HepG2 (cell line): ENCODE measurements around the gene DPEP3. TPM values are rescaled to one million over a fixed set of nuclear protein-coding genes. Genes with fewer than 3 reads are reported as not detected.

Source experiments
- ATAC-seq: fragments of 200-7000 bp; cut with Tn5 transposase; 3 replicates; pipeline ENCODE4 v1.9.1; 2020; ENCODE audit warnings: mild to moderate bottlenecking, moderate library complexity
- BruUV-seq: library from RNA; stranded (reverse); fragments of 400-500 nt; replicated peaks from 2 replicates; lab custom pipeline; 2021; lab: Mats Ljungman, UMichigan
- CTCF ChIA-PET: fragments of 300-600 bp; formaldehyde crosslinking; extraction: SDS; loops from one replicate; lab custom pipeline; 2021; ENCODE audit warnings: low total read pairs, inconsistent platforms, low intra/inter-chr PET ratio; lab: Yijun Ruan, JAX
- POLR2A ChIA-PET: fragments of 350-600 bp; sonication (Branson Sonifier 250); formaldehyde crosslinking; loops from one replicate; lab custom pipeline; 2020; ENCODE audit warnings: antibody characterized with exemption, inconsistent platforms; lab: Yijun Ruan, JAX
- DNase-seq: peaks from one replicate; pipeline ENCODE4 v3.0.0-alpha.2; 2015; ENCODE audit warnings: low spot score
- FAIRE-seq: peaks from 3 replicates; lab custom pipeline; 2011; peaks lifted over from hg19 to GRCh38; lab: Jason Lieb, UNC
- H2AFZ ChIP-seq: one replicate; pipeline ENCODE4 v1.6.1; 2011; ENCODE audit warnings: low read length, inconsistent platforms
- H3K27ac ChIP-seq: fragments of 300-600 bp; 3 replicates; pipeline ENCODE4 v1.8.0; 2011; ENCODE audit warnings: mixed run types, mild to moderate bottlenecking, mixed read lengths, low read length, inconsistent platforms; ENCODE audit not compliant: insufficient read depth; ENCODE audit errors: extremely low read length
- H3K27me3 ChIP-seq, 2 experiments: fragments of 200-600 bp in 1 of 2; 2 replicates in 1 of 2; 3 replicates in 1 of 2; pipeline versions ENCODE4 v1.6.0 to v1.8.0; 2011; ENCODE audit warnings: low read length in 2 of 2, mild to moderate bottlenecking in 2 of 2, moderate library complexity in 2 of 2, inconsistent platforms in 1 of 2; ENCODE audit not compliant: insufficient read depth in 2 of 2, control insufficient read depth in 1 of 2
- H3K36me3 ChIP-seq, 2 experiments: fragments of 200-600 bp in 1 of 2; replicated peaks in 1 of 2; 2 replicates in 1 of 2; 3 replicates in 1 of 2; pipeline versions ENCODE4 v1.5.1 to v1.8.0; 2011; ENCODE audit warnings: low read length in 2 of 2, inconsistent platforms in 1 of 2; ENCODE audit not compliant: insufficient read depth in 2 of 2, control insufficient read depth in 1 of 2
- H3K4me1 ChIP-seq: 2 replicates; pipeline ENCODE4 v1.5.1; 2012; ENCODE audit warnings: low read length, inconsistent platforms; ENCODE audit not compliant: insufficient read depth
- H3K4me2 ChIP-seq: 2 replicates; pipeline ENCODE4 v1.6.0; 2011; ENCODE audit warnings: low read depth, low read length, inconsistent platforms
- H3K4me3 ChIP-seq, 3 experiments: fragments of 200-600 bp in 1 of 3; sonication (generic), shearing (Covaris generic) in 1 of 3; replicated peaks in 1 of 3; 2 replicates each; pipeline ENCODE4 v1.5.1; 2011 to 2016; ENCODE audit warnings: low read length in 3 of 3, inconsistent platforms in 2 of 3, low read depth in 2 of 3, mild to moderate bottlenecking in 2 of 3, control low read depth in 1 of 3, mixed read lengths in 1 of 3; ENCODE audit not compliant: insufficient read depth in 1 of 3
- H3K79me2 ChIP-seq: one replicate; pipeline ENCODE4 v1.6.1; 2011; ENCODE audit warnings: low read length, inconsistent platforms; ENCODE audit not compliant: insufficient read depth
- H3K9ac ChIP-seq: 2 replicates; pipeline ENCODE4 v1.6.0; 2011; ENCODE audit warnings: mild to moderate bottlenecking, low read depth, low read length, inconsistent platforms; ENCODE audit not compliant: insufficient read depth
- H3K9me3 ChIP-seq: 2 replicates; pipeline ENCODE4 v1.5.1; 2012; ENCODE audit warnings: mild to moderate bottlenecking, low read length
- H4K20me1 ChIP-seq: 2 replicates; pipeline ENCODE4 v1.6.0; 2011; ENCODE audit warnings: inconsistent platforms, mild to moderate bottlenecking, low read length, moderate library complexity; ENCODE audit not compliant: insufficient read depth
- FOSL1 ChIP-seq: sonication (generic); formaldehyde crosslinking; IDR thresholded peaks from 2 replicates; pipeline ENCODE4 v1.9.0; 2021; ENCODE audit warnings: missing genetic modification reagents, borderline replicate concordance
- MLX ChIP-seq: IDR thresholded peaks from 2 replicates; pipeline ENCODE4 v1.6.1; 2016
- ZBTB40 ChIP-seq, 2 experiments: fragments of 450-650 bp in 1 of 2; sonication (generic) in 1 of 2; formaldehyde crosslinking in 1 of 2; IDR thresholded peaks; 2 replicates each; pipeline versions ENCODE4 v1.6.1 to v1.8.0; 2016 to 2022; ENCODE audit warnings: antibody characterized with exemption in 1 of 2, mild to moderate bottlenecking in 1 of 2, missing genetic modification reagents in 1 of 2
- ZNF333 ChIP-seq: sonication (generic); formaldehyde crosslinking; IDR thresholded peaks from 2 replicates; pipeline ENCODE4 v1.4.0; 2020; ENCODE audit warnings: mild to moderate bottlenecking, missing genetic modification reagents, borderline replicate concordance
- ZSCAN25 ChIP-seq: sonication (generic); formaldehyde crosslinking; IDR thresholded peaks from 2 replicates; pipeline ENCODE4 v1.8.0; 2022; ENCODE audit warnings: mild to moderate bottlenecking, missing genetic modification reagents
- WGBS: methylation state at CpG from one replicate; pipeline ENCODE4 v1.1.6; 2017; ENCODE audit warnings: low lambda C conversion rate; 5-methylcytosine and 5-hydroxymethylcytosine counted together
- in situ Hi-C: cut with HindIII; loops from 2 replicates; pipeline ENCODE4 v1.10.0; 2017; ENCODE audit warnings: low pct_unique_long_range_greater_than_20kb; ENCODE audit not compliant: extremely low pct_ligation_motif_present
- intact Hi-C: fragments of 100-400 bp; cut with micrococcal nuclease; formaldehyde crosslinking; loops from one replicate; pipeline ENCODE4 v1.10.0; 2022; ENCODE audit not compliant: unreplicated experiment
- polyA plus RNA-seq, 8 experiments: library from polyadenylated mRNA; depleted of rRNA in 3 of 8; stranded (reverse) in 7 of 8; unstranded in 1 of 8; fragments of >200 nt; fragmentation: Illumina TruSeq in 4 of 8; extraction: Trizol in 4 of 8; gene quantifications; 2 replicates each; pipeline versions ENCODE4 v1.2.1 to v1.2.3, GENCODE V29; 2011 to 2016; ENCODE audit warnings: low read depth in 4 of 8, missing spikeins in 1 of 8, mixed read lengths in 1 of 8; ENCODE audit not compliant: insufficient read depth in 1 of 8
- total RNA-seq, 5 experiments: library from RNA; depleted of rRNA; stranded (reverse); fragments of >200 nt; fragmentation: Illumina TruSeq; extraction: Trizol; gene quantifications; 2 replicates each; pipeline ENCODE4 v1.2.3, GENCODE V29; 2016; ENCODE audit warnings: low read depth in 1 of 5

Gene DPEP3
- total and polyA plus RNA-seq, 2 of the 13 experiments (the other 11 are each of a cell fraction or from before 2014, with no cell fraction given), result not detected

GRCh38 chr16:67963292-67963661, 17.0 kb downstream of the DPEP3 start:
- Histone ChIP-seq H3K27me3 (no peaks in the 10 kb centered on the region; a peak in 1 of 5 replicates), H3K4me3 (no peak overlapping the region), H3K4me1 (peaks cover 45% of the 10 kb centered on the region), H2AFZ (no peak overlapping the region), H3K79me2 (peaks cover 67% of the 10 kb centered on the region), H4K20me1 (peaks cover 21% of the 10 kb centered on the region), H3K9ac (no peak overlapping the region), H3K36me3 (peaks cover 40 to 53% of the 10 kb centered on the region in 2 experiments), H3K27ac (no peak overlapping the region), H3K9me3 (no peaks in the 10 kb centered on the region), H3K4me2 (no peak overlapping the region)
- DNase-seq, result no peak
- no peak for ATAC-seq
- ChIA-PET POLR2A (interaction anchor here (1.6 to 12.9 kb wide), 2 partner anchors 18 to 28 kb away, joined by 3 to 226 read pairs; partner anchors contain the start of gene LCAT), CTCF (no interaction called here)
- no peak for FAIRE-seq
- no peak for TF ChIP-seq ZSCAN25 (CRISPR knock-in tag)
- no peak for TF ChIP-seq MLX
- TF ChIP-seq ZBTB40 (IDR thresholded peaks at IDR 0.05), result no peak
- TF ChIP-seq ZBTB40 (CRISPR knock-in tag; IDR thresholded peaks at IDR 0.05), result 0 out of 2 replicates have a peak, but pooled peaks have one; percentile 33
- no peak for TF ChIP-seq FOSL1 (CRISPR knock-in tag)
- no peak for TF ChIP-seq ZNF333 (CRISPR knock-in tag)
- 100% methylated on average over 2 of the region's 2 CpGs for WGBS
- intact Hi-C loops, result no loop called here
- in situ Hi-C loops, result no loop called here
- BruUV-seq, result no TSS peak
